DND-41 (cell line): ENCODE measurements around the gene EPHB2.

Experiments used
- ATAC-seq: fragments of 200-7000 bp; cut with Tn5 transposase; 3 replicates; pipeline ENCODE4 v1.9.1; 2021; ENCODE audit warnings: low read depth; ENCODE audit not compliant: insufficient read depth
- DNase-seq: peaks from one replicate; pipeline ENCODE4 v3.0.0-alpha.2; 2020
- H2AFZ ChIP-seq: 2 replicates; pipeline ENCODE4 v1.6.0; 2012; ENCODE audit warnings: low read depth, low read length
- H3K27ac ChIP-seq: 2 replicates; pipeline ENCODE4 v1.5.1; 2012; ENCODE audit warnings: low read length, inconsistent platforms
- H3K27me3 ChIP-seq: fragments of 200-600 bp; sonication (generic); 2 replicates; pipeline ENCODE4 v1.6.0; 2012; ENCODE audit warnings: low read length, mild to moderate bottlenecking, inconsistent platforms; ENCODE audit not compliant: insufficient read depth, poor library complexity
- H3K36me3 ChIP-seq: 2 replicates; pipeline ENCODE4 v1.5.1; 2012; ENCODE audit warnings: low read length, inconsistent platforms; ENCODE audit not compliant: insufficient read depth
- H3K4me1 ChIP-seq: 2 replicates; pipeline ENCODE4 v1.5.1; 2012; ENCODE audit warnings: mild to moderate bottlenecking, low read length; ENCODE audit not compliant: insufficient read depth
- H3K4me2 ChIP-seq: 2 replicates; pipeline ENCODE4 v1.6.0; 2012; ENCODE audit warnings: mild to moderate bottlenecking, moderate library complexity, low read length, inconsistent platforms; ENCODE audit not compliant: insufficient read depth
- H3K4me3 ChIP-seq, 2 experiments: fragments of 200-600 bp in 1 of 2; shearing (Covaris generic) in 1 of 2; 2 replicates each; pipeline ENCODE4 v1.5.1; 2012 to 2016; ENCODE audit warnings: inconsistent platforms in 2 of 2, low read length in 2 of 2, mild to moderate bottlenecking in 2 of 2, low read depth in 1 of 2, moderate library complexity in 1 of 2
- H3K79me2 ChIP-seq: 2 replicates; pipeline ENCODE4 v1.6.0; 2012; ENCODE audit warnings: low read length, inconsistent platforms; ENCODE audit not compliant: insufficient read depth
- H3K9ac ChIP-seq: 2 replicates; pipeline ENCODE4 v1.6.0; 2012; ENCODE audit warnings: low read depth, mild to moderate bottlenecking, inconsistent platforms, low read length, moderate library complexity
- H3K9me3 ChIP-seq: 2 replicates; pipeline ENCODE4 v1.5.1; 2012; ENCODE audit warnings: low read length, moderate library complexity, mild to moderate bottlenecking, inconsistent platforms; ENCODE audit not compliant: insufficient read depth, severe bottlenecking
- H4K20me1 ChIP-seq: 2 replicates; pipeline ENCODE4 v1.6.0; 2012; ENCODE audit warnings: low read length; ENCODE audit not compliant: insufficient read depth
- EZH2 ChIP-seq: IDR thresholded peaks from 3 replicates; pipeline ENCODE4 v1.6.1; 2012; ENCODE audit warnings: borderline replicate concordance, low read depth, mild to moderate bottlenecking, moderate library complexity, low read length, inconsistent platforms; ENCODE audit not compliant: severe bottlenecking
- TF ChIP-seq, protein P1 (sequence below): IDR thresholded peaks from 2 replicates; pipeline ENCODE4 v1.5.1; 2012; ENCODE audit warnings: borderline replicate concordance, low read length, moderate library complexity, mild to moderate bottlenecking; ENCODE audit not compliant: poor library complexity, severe bottlenecking; ENCODE audit errors: extremely low read depth

The EPHB2 gene

DNA sequence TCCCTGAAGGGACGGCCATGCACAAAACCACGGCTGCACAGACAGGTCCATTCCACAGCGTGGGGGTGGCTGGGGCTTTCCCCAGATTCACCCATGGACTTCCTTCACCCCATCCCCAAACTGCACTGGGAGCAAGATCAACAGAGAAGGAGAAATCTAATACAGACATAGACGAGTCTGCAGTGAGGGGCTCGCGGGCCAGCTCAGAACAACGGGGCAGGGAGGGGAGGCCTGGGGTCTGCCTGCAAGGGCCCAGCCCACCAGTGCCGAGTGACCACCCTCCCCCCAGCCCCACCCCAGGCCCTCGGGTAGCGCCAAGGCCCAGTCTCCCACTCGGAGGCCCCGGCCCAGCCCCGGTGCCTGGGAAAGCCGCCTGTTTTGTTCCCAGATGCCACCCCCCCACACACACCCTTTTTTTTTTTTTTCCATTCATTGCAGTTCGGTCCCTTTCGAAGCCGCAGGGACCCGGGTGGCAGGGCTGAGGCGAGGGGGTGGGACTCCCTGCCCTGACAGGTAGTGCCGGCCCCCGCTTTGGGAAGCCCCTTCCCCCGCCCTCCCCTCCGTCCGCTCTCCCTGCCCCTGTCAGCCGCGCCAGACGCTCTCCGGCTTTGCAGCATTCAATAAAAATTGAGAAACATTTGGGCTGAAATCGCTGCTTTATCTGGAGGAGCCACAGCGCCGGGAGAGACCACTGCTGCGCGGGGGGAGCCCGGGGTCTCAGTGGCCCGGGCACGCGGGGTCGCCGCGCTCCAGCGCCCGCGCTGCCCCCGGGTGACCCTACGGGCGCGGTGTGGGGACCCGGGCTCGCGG, 543 bp upstream of the EPHB2 start:
- no peaks in the 10 kb centered on the region for H3K4me1 ChIP-seq
- no peak overlapping the region for H2AFZ ChIP-seq
- TF ChIP-seq, protein P1, sequence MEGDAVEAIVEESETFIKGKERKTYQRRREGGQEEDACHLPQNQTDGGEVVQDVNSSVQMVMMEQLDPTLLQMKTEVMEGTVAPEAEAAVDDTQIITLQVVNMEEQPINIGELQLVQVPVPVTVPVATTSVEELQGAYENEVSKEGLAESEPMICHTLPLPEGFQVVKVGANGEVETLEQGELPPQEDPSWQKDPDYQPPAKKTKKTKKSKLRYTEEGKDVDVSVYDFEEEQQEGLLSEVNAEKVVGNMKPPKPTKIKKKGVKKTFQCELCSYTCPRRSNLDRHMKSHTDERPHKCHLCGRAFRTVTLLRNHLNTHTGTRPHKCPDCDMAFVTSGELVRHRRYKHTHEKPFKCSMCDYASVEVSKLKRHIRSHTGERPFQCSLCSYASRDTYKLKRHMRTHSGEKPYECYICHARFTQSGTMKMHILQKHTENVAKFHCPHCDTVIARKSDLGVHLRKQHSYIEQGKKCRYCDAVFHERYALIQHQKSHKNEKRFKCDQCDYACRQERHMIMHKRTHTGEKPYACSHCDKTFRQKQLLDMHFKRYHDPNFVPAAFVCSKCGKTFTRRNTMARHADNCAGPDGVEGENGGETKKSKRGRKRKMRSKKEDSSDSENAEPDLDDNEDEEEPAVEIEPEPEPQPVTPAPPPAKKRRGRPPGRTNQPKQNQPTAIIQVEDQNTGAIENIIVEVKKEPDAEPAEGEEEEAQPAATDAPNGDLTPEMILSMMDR, result no peak
- no peaks in the 10 kb centered on the region for H3K9me3 ChIP-seq
- no peak overlapping the region for H3K9ac ChIP-seq
- no peaks in the 10 kb centered on the region for H3K36me3 ChIP-seq
- DNase-seq (no peak), ATAC-seq (no peak)
- no peaks in the 10 kb centered on the region for H3K79me2 ChIP-seq
- H3K4me2 ChIP-seq, result no peak overlapping the region
- H3K27me3 ChIP-seq, result peaks cover 11% of the 10 kb centered on the region
- H3K27ac ChIP-seq, result no peak overlapping the region
- peaks cover 4% of the 10 kb centered on the region for H4K20me1 ChIP-seq
- no peak overlapping the region for H3K4me3 ChIP-seq

DNA sequence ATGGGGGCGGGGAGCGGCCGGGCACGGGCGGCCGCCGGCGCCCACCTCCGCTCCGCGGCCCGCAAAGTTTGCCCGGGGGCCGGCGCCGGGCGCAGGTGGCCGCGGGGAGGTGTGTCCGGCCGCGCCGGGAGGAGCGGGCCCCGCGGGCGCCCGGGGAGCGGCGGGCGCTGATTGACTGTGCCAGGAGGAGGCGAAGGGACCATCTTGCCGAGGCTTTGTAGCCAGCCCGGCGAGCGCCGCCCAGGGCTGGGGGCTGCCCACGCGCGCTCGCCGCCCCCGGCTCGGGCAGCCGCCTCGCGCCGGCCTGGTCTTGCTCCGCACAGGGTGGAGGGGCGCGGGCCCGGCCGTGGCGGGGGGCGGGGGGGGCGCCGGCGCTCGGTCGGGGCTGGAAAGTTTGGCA, 432 bp downstream of the EPHB2 start:
- TF ChIP-seq, protein P1, result no peak
- TF ChIP-seq EZH2, result no peak
- Histone ChIP-seq H3K4me1 (no peaks in the 10 kb centered on the region), H3K4me3 (no peak overlapping the region), H2AFZ (no peak overlapping the region), H3K79me2 (no peaks in the 10 kb centered on the region), H3K9ac (no peak overlapping the region), H3K27me3 (peaks cover 11% of the 10 kb centered on the region), H3K27ac (no peak overlapping the region), H3K4me2 (no peak overlapping the region), H3K9me3 (no peaks in the 10 kb centered on the region), H4K20me1 (peaks cover 4% of the 10 kb centered on the region), H3K36me3 (no peaks in the 10 kb centered on the region)
- ATAC-seq (no peak), DNase-seq (no peak)

DNA sequence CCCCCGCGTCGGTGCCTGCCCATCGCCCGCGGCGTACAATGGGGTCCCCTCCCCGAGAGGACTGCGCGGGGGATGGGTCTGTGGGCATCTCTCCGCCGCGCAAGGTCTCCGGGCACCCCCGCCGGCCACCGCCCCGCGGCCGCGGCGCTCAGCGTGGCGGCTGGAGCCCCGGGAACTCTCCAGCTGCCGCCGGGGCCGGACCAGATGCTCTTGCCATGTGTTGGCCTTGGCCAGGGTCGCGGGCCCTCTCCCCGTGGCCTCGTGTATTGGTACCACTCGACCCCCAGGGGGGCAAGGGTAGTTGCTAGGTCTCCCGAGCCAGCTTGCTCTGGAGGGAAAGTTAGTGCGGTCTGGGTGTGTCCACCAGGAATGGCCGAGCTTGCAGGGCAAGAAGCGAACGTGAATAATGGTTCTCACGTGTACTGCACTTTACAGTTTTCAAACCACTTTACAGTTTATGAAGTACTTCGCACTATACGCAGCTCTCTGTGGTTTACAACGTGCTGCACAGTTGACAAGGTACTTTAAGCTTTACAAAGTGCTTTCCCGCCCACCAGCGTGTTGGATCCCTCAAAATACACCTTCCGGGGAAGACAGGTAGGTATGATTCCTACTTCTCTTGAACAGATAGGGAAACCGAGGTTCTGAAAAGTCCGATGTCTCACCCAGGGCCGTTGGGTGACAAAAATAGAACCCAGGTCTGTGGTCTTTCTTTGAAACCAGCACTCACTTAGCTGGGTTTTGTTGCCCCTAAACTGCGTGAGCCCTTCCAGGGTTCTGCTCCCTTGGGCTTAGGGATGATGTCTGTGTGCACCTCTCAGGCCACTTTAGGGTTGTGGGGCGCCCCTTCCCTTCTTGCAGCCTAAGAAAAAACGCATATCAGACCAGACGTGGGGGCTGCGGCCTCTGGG, 1.2 kb downstream of the EPHB2 start:
- H3K27ac ChIP-seq, result no peak overlapping the region
- ATAC-seq (no peak), DNase-seq (no peak)
- no peak overlapping the region for H3K4me2 ChIP-seq
- H4K20me1 ChIP-seq, result peaks cover 4% of the 10 kb centered on the region
- no peaks in the 10 kb centered on the region for H3K79me2 ChIP-seq
- H2AFZ ChIP-seq, result no peak overlapping the region
- no peaks in the 10 kb centered on the region for H3K4me1 ChIP-seq
- H3K4me3 ChIP-seq, result no peak overlapping the region
- H3K36me3 ChIP-seq, result no peaks in the 10 kb centered on the region
- peaks cover 11% of the 10 kb centered on the region for H3K27me3 ChIP-seq
- no peaks in the 10 kb centered on the region for H3K9me3 ChIP-seq
- TF ChIP-seq, protein P1, result no peak
- TF ChIP-seq EZH2, result no peak
- H3K9ac ChIP-seq, result no peak overlapping the region
